NCI-H2196 (cell line): ENCODE measurements around the gene LCN15.
"Not testable (repeated sequence)": the region's sequence is repeated elsewhere in the genome, so short reads cannot be mapped to it uniquely, and the experiment has no call there.

ENCODE experiments used
- DNase-seq: peaks from one replicate; lab custom pipeline; 2025; ENCODE audit not compliant: unreplicated experiment; lab: John Stamatoyannopoulos, UW

Gene LCN15

GRCh38 chr9:136723362-136723976, 40.8 kb downstream of the LCN15 start:
- DNase-seq, result no peak

- DNase-seq, result no peak
Observed at GRCh38 chr9:136722969-136723356, 41.4 kb downstream of the LCN15 start.

- DNase-seq, result no peak
Observed at GRCh38 chr9:136722093-136722968, 42.0 kb downstream of the LCN15 start.

GRCh38 chr9:136721339-136722092, 42.8 kb downstream of the LCN15 start:
- no peak for DNase-seq

GRCh38 chr9:136720898-136721338, 43.4 kb downstream of the LCN15 start:
- DNase-seq, result no peak

GRCh38 chr9:136720251-136720897, 43.9 kb downstream of the LCN15 start:
- DNase-seq, result no peak

- DNase-seq, result no peak
Observed at GRCh38 chr9:136719195-136719880, 45.0 kb downstream of the LCN15 start.

GRCh38 chr9:136718345-136719194, 45.7 kb downstream of the LCN15 start:
- DNase-seq, result no peak

GRCh38 chr9:136717399-136717798, 46.9 kb downstream of the LCN15 start:
- DNase-seq, result no peak

GRCh38 chr9:136714893-136715274, 49.4 kb downstream of the LCN15 start:
- DNase-seq, result no peak

- no peak for DNase-seq
Observed at GRCh38 chr9:136714096-136714892, 50.0 kb downstream of the LCN15 start.

- DNase-seq, result no peak
Observed at GRCh38 chr9:136713550-136713949, 50.8 kb downstream of the LCN15 start.

- no peak for DNase-seq
Observed at GRCh38 chr9:136712690-136713544, 51.4 kb downstream of the LCN15 start.

- DNase-seq, result peak; percentile 43
Observed at GRCh38 chr9:136711751-136712689, 52.3 kb downstream of the LCN15 start, which contains the start of gene DIPK1B. Gene DIPK1B, plus strand, starts transcription at chr9:136712572. Its CDS starts 94 bp downstream, at chr9:136712666.

- not testable (repeated sequence) for DNase-seq
Observed at GRCh38 chr9:136711219-136711648, 53.1 kb downstream of the LCN15 start.

- no peak for DNase-seq
Observed at GRCh38 chr9:136710543-136710942, 53.8 kb downstream of the LCN15 start.
